Neural progenitor cell (in vitro differentiated cells): ENCODE data around the gene TOR1B. TPM values are rescaled to one million over a fixed set of nuclear protein-coding genes. Genes with fewer than 3 reads are reported as not detected.

ENCODE experiments used
- DNase-seq: peaks from one replicate; pipeline ENCODE4 v3.0.0-alpha.2; 2016; ENCODE audit warnings: low spot score
- H2AFZ ChIP-seq: fragments of 200-600 bp; sonication (generic); replicated peaks from 2 replicates; pipeline ENCODE4 v1.6.1; 2016; ENCODE audit warnings: antibody characterized with exemption
- H3F3A ChIP-seq: fragments of 200-600 bp; sonication (generic); 2 replicates; pipeline ENCODE4 v1.6.1; 2016; ENCODE audit warnings: antibody characterized with exemption, low read depth
- H3K27ac ChIP-seq: fragments of 200-600 bp; sonication (generic); 2 replicates; pipeline ENCODE4 v1.5.1; 2016; ENCODE audit warnings: mild to moderate bottlenecking
- H3K27me3 ChIP-seq: fragments of 200-600 bp; sonication (generic); 2 replicates; pipeline ENCODE4 v1.6.1; 2016; ENCODE audit warnings: mild to moderate bottlenecking, moderate library complexity
- H3K36me3 ChIP-seq: fragments of 200-600 bp; sonication (generic); 2 replicates; pipeline ENCODE4 v1.5.1; 2016
- H3K4me1 ChIP-seq: fragments of 200-600 bp; sonication (generic); 2 replicates; pipeline ENCODE4 v1.6.1; 2016; ENCODE audit warnings: mixed run types
- H3K4me2 ChIP-seq: fragments of 200-600 bp; sonication (generic); 2 replicates; pipeline ENCODE4 v1.6.1; 2016
- H3K4me3 ChIP-seq: fragments of 200-600 bp; sonication (generic); 2 replicates; pipeline ENCODE4 v1.5.1; 2016
- H3K79me2 ChIP-seq: fragments of 200-600 bp; sonication (generic); 2 replicates; pipeline ENCODE4 v1.6.1; 2016; ENCODE audit warnings: low read depth
- H3K9ac ChIP-seq: fragments of 200-600 bp; sonication (generic); 2 replicates; pipeline ENCODE4 v1.6.1; 2016
- H3K9me3 ChIP-seq: fragments of 200-600 bp; sonication (generic); 2 replicates; pipeline ENCODE4 v1.5.1; 2016; ENCODE audit warnings: low read depth
- H4K20me1 ChIP-seq: fragments of 200-600 bp; sonication (generic); 2 replicates; pipeline ENCODE4 v1.6.1; 2016; ENCODE audit warnings: low read depth
- H3K27ac Mint-ChIP-seq: 3 replicates; pipeline ENCODE4 v1.8.0; 2021; ENCODE audit warnings: mixed read lengths
- H3K27me3 Mint-ChIP-seq: 2 replicates; pipeline ENCODE4 v1.8.0; 2022; ENCODE audit warnings: low read depth, mild to moderate bottlenecking, inconsistent platforms, moderate library complexity, mixed read lengths; ENCODE audit not compliant: insufficient read depth
- H3K36me3 Mint-ChIP-seq: 3 replicates; pipeline ENCODE4 v1.8.0; 2021; ENCODE audit warnings: mixed read lengths
- H3K4me1 Mint-ChIP-seq: 3 replicates; pipeline ENCODE4 v1.8.0; 2021; ENCODE audit warnings: mixed read lengths
- H3K4me3 Mint-ChIP-seq: 3 replicates; pipeline ENCODE4 v1.8.0; 2021; ENCODE audit warnings: mild to moderate bottlenecking, moderate library complexity, mixed read lengths
- H3K9me3 Mint-ChIP-seq: 3 replicates; pipeline ENCODE4 v1.8.0; 2020; ENCODE audit warnings: mixed read lengths
- CTCF ChIP-seq: fragments of 200-600 bp; sonication (generic); IDR thresholded peaks from 2 replicates; pipeline ENCODE4 v1.5.1; 2017; ENCODE audit warnings: antibody characterized with exemption, mild to moderate bottlenecking
- EZH2 ChIP-seq: fragments of 200-600 bp; sonication (generic); IDR thresholded peaks from 2 replicates; pipeline ENCODE4 v1.6.1; 2017; ENCODE audit warnings: antibody characterized with exemption, mild to moderate bottlenecking, moderate library complexity
- EZH2phosphoT487 ChIP-seq: fragments of 200-600 bp; sonication (generic); IDR thresholded peaks from 2 replicates; pipeline ENCODE4 v1.6.1; 2017; ENCODE audit warnings: antibody characterized with exemption
- total RNA-seq: library from RNA; depleted of rRNA; stranded (reverse); fragments of >200 nt; gene quantifications from 2 replicates; pipeline ENCODE4 v1.2.3, GENCODE V29; 2015; ENCODE audit warnings: low replicate concordance

Gene TOR1B
- total RNA-seq, 1 donor from 2014 or later, result 12.2 TPM

- Histone ChIP-seq H3F3A (peaks cover 24% of the 10 kb centered on the region), H3K4me1 (no peaks in the 10 kb centered on the region), H3K36me3 (peaks cover 5% of the 10 kb centered on the region), H3K4me2 (peak overlapping the region; percentile 98), H2AFZ (no peak overlapping the region), H3K79me2 (peaks cover 24% of the 10 kb centered on the region), H3K9me3 (no peaks in the 10 kb centered on the region), H3K4me3 (peak overlapping the region; percentile 91), H3K9ac (peak overlapping the region; percentile 89), H4K20me1 (no peaks in the 10 kb centered on the region), H3K27me3 (no peaks in the 10 kb centered on the region), H3K27ac (no peak overlapping the region)
- no peak for TF ChIP-seq EZH2
- no peak for TF ChIP-seq CTCF
- TF ChIP-seq EZH2phosphoT487, result no peak
- Mint-ChIP-seq H3K9me3 (no peaks in the 10 kb centered on the region), H3K27me3 (no peaks in the 10 kb centered on the region), H3K36me3 (peaks cover 11% of the 10 kb centered on the region), H3K4me3 (peak overlapping the region; percentile 92), H3K27ac (peak overlapping the region; percentile 57), H3K4me1 (peaks cover 10% of the 10 kb centered on the region)
- peak; percentile 36 for DNase-seq
Measured at GRCh38 chr9:129822898-129823541, 20.0 kb downstream of the TOR1B start.

GRCh38 chr9:129823542-129823934, 20.6 kb downstream of the TOR1B start:
- peak overlapping the region; percentile 81 for H2AFZ ChIP-seq
- H3K4me1 Mint-ChIP-seq, result peaks cover 10% of the 10 kb centered on the region
- no peak for TF ChIP-seq EZH2
- TF ChIP-seq CTCF, result no peak
- TF ChIP-seq EZH2phosphoT487, result no peak
- peaks cover 9% of the 10 kb centered on the region for H3K36me3 Mint-ChIP-seq
- peak overlapping the region; percentile 98 for H3K4me2 ChIP-seq
- peak overlapping the region; percentile 89 for H3K9ac ChIP-seq
- H3K4me3 Mint-ChIP-seq, result peak overlapping the region; percentile 92
- no peaks in the 10 kb centered on the region for H3K4me1 ChIP-seq
- peak overlapping the region; percentile 91 for H3K4me3 ChIP-seq
- peaks cover 24% of the 10 kb centered on the region for H3K79me2 ChIP-seq
- no peak overlapping the region for H3K27ac Mint-ChIP-seq
- H3K27me3 ChIP-seq, result no peaks in the 10 kb centered on the region
- H3K36me3 ChIP-seq, result peaks cover 5% of the 10 kb centered on the region
- H3F3A ChIP-seq, result peaks cover 24% of the 10 kb centered on the region
- no peaks in the 10 kb centered on the region for H3K9me3 Mint-ChIP-seq
- H3K27me3 Mint-ChIP-seq, result no peaks in the 10 kb centered on the region
- no peaks in the 10 kb centered on the region for H3K9me3 ChIP-seq
- H4K20me1 ChIP-seq, result no peaks in the 10 kb centered on the region
- DNase-seq, result no peak
- H3K27ac ChIP-seq, result no peak overlapping the region

GRCh38 chr9:129823935-129824601, 21.1 kb downstream of the TOR1B start, which contains the start of gene TOR1A:
TSS of gene TOR1A (minus strand) at chr9:129824136. CDS start at chr9:129824085, 51 bp downstream.
- Mint-ChIP-seq H3K9me3 (no peaks in the 10 kb centered on the region), H3K4me3 (peak within 1 kb of the TSS; percentile 92), H3K4me1 (peaks cover 10% of the 10 kb centered on the region), H3K27me3 (no peaks in the 10 kb centered on the region), H3K27ac (no peak within 1 kb of the TSS), H3K36me3 (peaks cover 10% of the 10 kb centered on the region)
- Histone ChIP-seq H3K4me3 (peak within 1 kb of the TSS; percentile 91), H3K27me3 (no peaks in the 10 kb centered on the region), H3K27ac (no peak within 1 kb of the TSS), H3F3A (peaks cover 24% of the 10 kb centered on the region), H3K9me3 (no peaks in the 10 kb centered on the region), H3K4me1 (no peaks in the 10 kb centered on the region), H2AFZ (peak within 1 kb of the TSS; percentile 81), H3K79me2 (peaks cover 24% of the 10 kb centered on the region), H3K9ac (peak within 1 kb of the TSS; percentile 89), H3K4me2 (peak within 1 kb of the TSS; percentile 98), H3K36me3 (peaks cover 5% of the 10 kb centered on the region), H4K20me1 (no peaks in the 10 kb centered on the region)
- DNase-seq, result peak; percentile 96
- TF ChIP-seq EZH2phosphoT487 (no peak), EZH2 (no peak), CTCF (no peak)
